B cell (primary cell): ENCODE data around the gene FADS1. TPM values are rescaled to one million over a fixed set of nuclear protein-coding genes. Genes with fewer than 3 reads are reported as not detected.

Source experiments
- ATAC-seq: fragments of 200-7000 bp; cut with Tn5 transposase; one replicate; pipeline ENCODE4 v1.10.0; 2021; ENCODE audit warnings: low read depth, mild to moderate bottlenecking, moderate number of reproducible peaks, moderate library complexity
- CTCF ChIA-PET: fragments of 350-600 bp; sonication (Branson Sonifier 250); formaldehyde crosslinking; loops from one replicate; lab custom pipeline; 2021; ENCODE audit warnings: antibody characterized with exemption, inconsistent platforms; lab: Charles Lee
- POLR2A ChIA-PET: fragments of 350-600 bp; sonication (Branson Sonifier 250); formaldehyde crosslinking; loops from one replicate; lab custom pipeline; 2021; ENCODE audit warnings: antibody characterized with exemption; lab: Charles Lee
- DNase-seq: peaks from one replicate; pipeline ENCODE4 v3.0.0; 2013
- H2AFZ ChIP-seq: 2 replicates; pipeline ENCODE4 v1.6.1; 2012; ENCODE audit warnings: mild to moderate bottlenecking, low read depth, low read length; ENCODE audit not compliant: insufficient read depth, poor library complexity, severe bottlenecking
- H3K27ac ChIP-seq, 2 donors: 1 replicate in 1 of 2; 2 replicates in 1 of 2; pipeline ENCODE4 v1.5.1; 2012 to 2013; ENCODE audit warnings: low read length in 2 of 2, mild to moderate bottlenecking in 2 of 2, moderate library complexity in 1 of 2
- H3K27me3 ChIP-seq, 4 experiments: fragments of 200-600 bp in 1 of 4; sonication (generic) in 1 of 4; replicated peaks in 1 of 4; 1 replicate in 2 of 4; 2 replicates in 2 of 4; pipeline versions ENCODE4 v1.6.1 to v1.7.0; 2013 to 2016; ENCODE audit warnings: low read length in 3 of 4, mild to moderate bottlenecking in 2 of 4, mixed read lengths in 1 of 4, moderate library complexity in 1 of 4; ENCODE audit not compliant: insufficient read depth in 4 of 4, control insufficient read depth in 3 of 4; ENCODE audit errors: control extremely low read depth in 1 of 4
- H3K36me3 ChIP-seq, 2 experiments: replicated peaks in 1 of 2; 1 replicate in 1 of 2; 2 replicates in 1 of 2; pipeline versions ENCODE4 v1.6.1 to v1.7.1; 2013; ENCODE audit warnings: low read length in 1 of 2; ENCODE audit not compliant: insufficient read depth in 2 of 2, control insufficient read depth in 1 of 2; ENCODE audit errors: control extremely low read depth in 1 of 2, extremely low read depth in 1 of 2
- H3K4me1 ChIP-seq, 2 donors: fragments of 200-600 bp in 1 of 2; sonication (generic) in 1 of 2; 1 replicate in 1 of 2; 2 replicates in 1 of 2; pipeline versions ENCODE4 v1.5.1 to v1.6.1; 2013 to 2017; ENCODE audit warnings: low read length in 2 of 2; ENCODE audit not compliant: control insufficient read depth in 2 of 2, insufficient read depth in 2 of 2
- H3K4me2 ChIP-seq: replicated peaks from 2 replicates; pipeline ENCODE3; 2012; ENCODE audit warnings: mild to moderate bottlenecking, low read depth, low read length; ENCODE audit not compliant: poor library complexity, severe bottlenecking
- H3K4me3 ChIP-seq, 5 experiments: fragments of 200-600 bp in 1 of 5; sonication (generic) in 1 of 5; 1 replicate in 3 of 5; 2 replicates in 2 of 5; pipeline versions ENCODE4 v1.5.1 to v1.7.0; 2011 to 2016; ENCODE audit warnings: low read length in 4 of 5, mild to moderate bottlenecking in 4 of 5, low read depth in 2 of 5, control low read depth in 1 of 5, moderate library complexity in 1 of 5; ENCODE audit not compliant: insufficient read depth in 1 of 5; ENCODE audit errors: control extremely low read depth in 1 of 5, extremely low read depth in 1 of 5
- H3K79me2 ChIP-seq: fragments of 200-600 bp; sonication (generic); one replicate; pipeline ENCODE4 v1.6.0; 2016; ENCODE audit warnings: low read length; ENCODE audit not compliant: control insufficient read depth, insufficient read depth
- H3K9ac ChIP-seq: fragments of 200-600 bp; sonication (generic); 2 replicates; pipeline ENCODE4 v1.6.1; 2017; ENCODE audit warnings: mild to moderate bottlenecking, low read length, moderate library complexity
- H3K9me3 ChIP-seq, 3 donors: one replicate each; pipeline versions ENCODE4 v1.6.1 to v1.7.1; 2013; ENCODE audit warnings: low read length in 2 of 3; ENCODE audit not compliant: control insufficient read depth in 2 of 3, insufficient read depth in 1 of 3; ENCODE audit errors: control extremely low read depth in 1 of 3
- H4K20me1 ChIP-seq: 2 replicates; pipeline ENCODE4 v1.6.0; 2012; ENCODE audit warnings: mild to moderate bottlenecking, low read length; ENCODE audit not compliant: insufficient read depth, control insufficient read depth, poor library complexity, severe bottlenecking
- H3K27ac Mint-ChIP-seq: one replicate; pipeline ENCODE4 v1.8.0; 2021; ENCODE audit warnings: mixed read lengths
- H3K27me3 Mint-ChIP-seq: one replicate; pipeline ENCODE4 v1.8.0; 2021; ENCODE audit warnings: mixed read lengths
- H3K4me1 Mint-ChIP-seq: one replicate; pipeline ENCODE4 v1.8.0; 2021; ENCODE audit warnings: mixed read lengths
- H3K4me3 Mint-ChIP-seq: one replicate; pipeline ENCODE4 v1.8.0; 2021; ENCODE audit warnings: mixed read lengths
- H3K9me3 Mint-ChIP-seq: one replicate; pipeline ENCODE4 v1.8.0; 2022; ENCODE audit warnings: mixed read lengths; ENCODE audit not compliant: insufficient read depth
- CTCF ChIP-seq: fragments of 200-600 bp; IDR thresholded peaks from one replicate; pipeline ENCODE4 v1.8.0; 2022; ENCODE audit warnings: antibody characterized with exemption, mild to moderate bottlenecking
- EZH2 ChIP-seq: IDR thresholded peaks from 2 replicates; pipeline ENCODE4 v1.6.1; 2012; ENCODE audit warnings: borderline replicate concordance, low read depth, mild to moderate bottlenecking, moderate library complexity, low read length; ENCODE audit not compliant: insufficient read depth, poor library complexity, severe bottlenecking
- WGBS: methylation state at CpG from one replicate; pipeline ENCODE4 v1.1.5; 2013; ENCODE audit warnings: missing lambda C conversion rate; ENCODE audit not compliant: insufficient coverage; 5-methylcytosine and 5-hydroxymethylcytosine counted together
- intact Hi-C: fragments of 100-400 bp; cut with micrococcal nuclease; formaldehyde crosslinking; loops from one replicate; pipeline ENCODE4 v1.10.0; 2022
- polyA plus RNA-seq: library from polyadenylated mRNA; depleted of rRNA; stranded (reverse); fragments of >200 nt; gene quantifications from 2 replicates; pipeline ENCODE4 v1.2.3, GENCODE V29; 2012
- total RNA-seq, 2 donors: library from RNA; stranded (reverse); fragments of 120-200 nt in 1 of 2; gene quantifications; 1 replicate in 1 of 2; 2 replicates in 1 of 2; pipeline versions ENCODE4 v1.2.3 to v1.2.4, GENCODE V29; 2013 to 2022

Gene FADS1
- total and polyA plus RNA-seq, 2 donors (not counting 1 experiment from before 2014, with no cell fraction given) = 0.39 to 15.6 TPM

- no peaks in the 10 kb centered on the region for H4K20me1 ChIP-seq
- H3K4me1 Mint-ChIP-seq = peaks cover 26% of the 10 kb centered on the region
- peak overlapping the region; percentile 29 for H3K4me3 Mint-ChIP-seq
- peak overlapping the region; percentile 95 for H2AFZ ChIP-seq
- no peaks in the 10 kb centered on the region for H3K27me3 Mint-ChIP-seq
- WGBS = 33% methylated on average over 11 of the region's 12 CpGs
- peaks cover 0 to 2% (median under 1%) of the 10 kb centered on the region in 4 experiments for H3K27me3 ChIP-seq
- intact Hi-C loops = no loop called here
- peak overlapping the region; percentile 2 to 68 for H3K27ac ChIP-seq
- H3K9me3 ChIP-seq = peaks cover 0 to 3% (median 0%) of the 10 kb centered on the region in 3 donors
- peak; percentile 66 for DNase-seq
- no peak overlapping the region for H3K9ac ChIP-seq
- no peak overlapping the region for H3K4me3 ChIP-seq
- peak overlapping the region; percentile 67 for H3K4me2 ChIP-seq
- no peak for TF ChIP-seq CTCF
- TF ChIP-seq EZH2 = no peak
- peaks cover 17 to 25% of the 10 kb centered on the region in 2 donors for H3K4me1 ChIP-seq
- ChIA-PET POLR2A (interaction anchor here (0.6 to 1.4 kb wide), 2 partner anchors 17 to 36 kb away, joined by 3 read pairs; partner anchors contain the start of gene FADS1), CTCF (interaction anchor here (0.9 to 2.4 kb wide), 5 partner anchors 36 to 64 kb away, joined by 3 to 6 read pairs (median 4); no protein-coding TSS in a partner anchor)
- peak; percentile 83 for ATAC-seq
- H3K9me3 Mint-ChIP-seq = no peaks in the 10 kb centered on the region
- peak overlapping the region; percentile 89 for H3K27ac Mint-ChIP-seq
- no peaks in the 10 kb centered on the region for H3K36me3 ChIP-seq
- no peaks in the 10 kb centered on the region for H3K79me2 ChIP-seq
Observed at GRCh38 chr11:61834278-61835048, 17.7 kb upstream of the FADS1 start.

- CTCF ChIA-PET = interaction anchor here (0.9 to 2.4 kb wide), 5 partner anchors 36 to 65 kb away, joined by 3 to 6 read pairs (median 4); no protein-coding TSS in a partner anchor
- Histone ChIP-seq H3K4me1 (peaks cover 23 to 30% of the 10 kb centered on the region in 2 donors), H3K9ac (no peak overlapping the region), H3K27me3 (peaks cover 0 to 7% (median 2%) of the 10 kb centered on the region in 4 experiments), H3K36me3 (no peaks in the 10 kb centered on the region), H4K20me1 (no peaks in the 10 kb centered on the region), H3K4me3 (no peak overlapping the region), H2AFZ (peak overlapping the region; percentile 95), H3K27ac (peak overlapping the region; percentile 2 to 68), H3K4me2 (peak overlapping the region; percentile 67), H3K9me3 (peaks cover 0 to 3% (median 0%) of the 10 kb centered on the region in 3 donors), H3K79me2 (no peaks in the 10 kb centered on the region)
- POLR2A ChIA-PET = interaction anchor here (1.4 kb wide), 1 partner anchor 17 kb away, joined by 3 read pairs; the partner anchor contains the start of gene FADS1
- TF ChIP-seq EZH2 (no peak), CTCF (no peak)
- WGBS = 77% methylated on average over 12 of the region's 12 CpGs
- ATAC-seq (no peak), DNase-seq (no peak)
- peaks cover 27% of the 10 kb centered on the region for H3K4me1 Mint-ChIP-seq
- H3K27me3 Mint-ChIP-seq = no peaks in the 10 kb centered on the region
- H3K4me3 Mint-ChIP-seq = peak overlapping the region; percentile 61
- H3K9me3 Mint-ChIP-seq = no peaks in the 10 kb centered on the region
- intact Hi-C loops = no loop called here
- H3K27ac Mint-ChIP-seq = peak overlapping the region; percentile 89
Observed at GRCh38 chr11:61833926-61834277, 17.1 kb upstream of the FADS1 start.
